HG02798 (cell line): ENCODE measurements around the gene SPATA12.
"Not testable (repeated sequence)": the region's sequence is repeated elsewhere in the genome, so short reads cannot be mapped to it uniquely, and the experiment has no call there.

Experiments used
- ATAC-seq: cut with Tn5 transposase; IDR thresholded peaks from one replicate; pipeline ENCODE4 v1.9.1; 2021; ENCODE audit warnings: mild to moderate bottlenecking; ENCODE audit not compliant: unreplicated experiment, poor library complexity

Gene SPATA12

DNA sequence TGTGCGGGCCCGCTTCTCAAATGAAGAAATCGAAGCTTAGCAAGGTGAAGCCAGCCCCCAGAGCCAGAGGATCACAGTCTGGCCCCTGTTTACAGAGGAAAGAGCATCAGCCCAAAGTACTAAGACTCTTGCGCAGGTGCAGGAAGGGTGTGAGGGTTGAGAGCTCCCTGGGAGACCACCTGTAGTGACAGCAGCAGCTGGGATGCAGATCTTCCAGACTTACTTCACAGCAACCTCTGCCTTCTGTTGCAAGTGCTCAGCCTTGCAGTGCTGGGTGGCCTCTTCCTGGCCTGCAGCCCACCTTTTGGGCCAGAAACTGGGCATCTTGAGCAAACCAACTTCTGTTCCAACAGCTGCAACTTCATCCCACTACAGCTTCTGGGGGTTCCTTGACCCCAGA is 19.7 kb downstream of the SPATA12 start:
- ATAC-seq = no peak

DNA sequence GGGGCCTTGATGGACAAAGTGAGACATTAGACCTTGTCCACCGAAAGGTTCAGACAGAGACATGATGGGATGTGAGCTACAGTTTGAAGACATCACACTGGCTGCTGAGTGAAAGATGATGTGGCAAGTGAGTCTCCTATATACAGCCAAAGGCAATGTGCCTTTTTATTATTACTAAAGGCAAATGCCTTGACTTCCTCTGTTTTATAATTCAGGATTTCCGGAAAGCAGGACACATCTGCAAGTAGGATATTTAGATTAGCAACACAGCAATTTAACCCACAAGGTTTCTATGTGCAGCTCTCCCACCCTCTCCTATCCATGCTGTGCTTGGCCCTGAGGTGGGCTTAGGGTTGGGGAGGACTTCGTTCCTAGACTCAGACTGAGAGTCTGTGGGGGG is 20.7 kb downstream of the SPATA12 start:
- ATAC-seq = no peak

- no peak for ATAC-seq
Measured at GRCh38 chr3:57082481-57082880, 22.0 kb downstream of the SPATA12 start.

- not testable (repeated sequence) for ATAC-seq
Measured at GRCh38 chr3:57083266-57083995, 23.0 kb downstream of the SPATA12 start.

DNA sequence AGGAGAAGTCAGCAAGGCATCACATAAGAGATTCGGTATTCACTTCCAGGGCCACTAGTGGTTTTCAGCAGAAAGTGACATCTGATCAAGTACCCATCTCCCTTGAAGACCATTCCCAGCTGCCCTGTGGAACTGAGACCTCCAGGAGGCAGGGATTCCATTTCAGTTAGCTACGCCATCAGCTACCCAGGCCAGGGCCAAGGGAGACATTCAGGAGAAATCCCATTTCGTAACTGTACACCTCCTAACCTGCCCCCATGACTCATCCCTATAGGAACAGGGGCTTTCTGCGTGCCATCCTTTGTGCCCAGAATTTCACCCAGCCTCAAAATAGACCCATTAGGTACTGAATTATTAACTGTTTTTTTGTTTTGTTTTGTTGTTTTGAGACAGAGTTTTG is 24.7 kb downstream of the SPATA12 start:
- no peak for ATAC-seq

DNA sequence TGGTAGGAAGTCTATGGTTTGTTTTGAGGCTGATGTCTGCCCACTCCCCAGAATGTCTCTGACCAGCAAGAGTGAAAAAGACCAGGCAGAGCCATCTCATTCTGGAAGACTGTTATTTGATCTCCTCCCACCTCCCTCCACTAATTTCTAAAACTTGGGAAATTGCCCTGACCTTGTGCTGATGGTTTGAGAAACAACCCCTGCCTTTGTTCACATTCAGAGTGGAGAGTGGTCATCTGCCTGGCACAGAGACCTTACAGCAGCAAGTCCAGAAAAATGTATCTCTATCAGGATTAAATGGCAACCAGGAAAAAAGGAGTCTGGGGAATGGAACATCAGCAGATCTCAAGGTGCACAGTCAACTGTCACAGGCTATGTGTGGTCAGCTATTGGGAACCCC is 25.7 kb downstream of the SPATA12 start:
- ATAC-seq = no peak

DNA sequence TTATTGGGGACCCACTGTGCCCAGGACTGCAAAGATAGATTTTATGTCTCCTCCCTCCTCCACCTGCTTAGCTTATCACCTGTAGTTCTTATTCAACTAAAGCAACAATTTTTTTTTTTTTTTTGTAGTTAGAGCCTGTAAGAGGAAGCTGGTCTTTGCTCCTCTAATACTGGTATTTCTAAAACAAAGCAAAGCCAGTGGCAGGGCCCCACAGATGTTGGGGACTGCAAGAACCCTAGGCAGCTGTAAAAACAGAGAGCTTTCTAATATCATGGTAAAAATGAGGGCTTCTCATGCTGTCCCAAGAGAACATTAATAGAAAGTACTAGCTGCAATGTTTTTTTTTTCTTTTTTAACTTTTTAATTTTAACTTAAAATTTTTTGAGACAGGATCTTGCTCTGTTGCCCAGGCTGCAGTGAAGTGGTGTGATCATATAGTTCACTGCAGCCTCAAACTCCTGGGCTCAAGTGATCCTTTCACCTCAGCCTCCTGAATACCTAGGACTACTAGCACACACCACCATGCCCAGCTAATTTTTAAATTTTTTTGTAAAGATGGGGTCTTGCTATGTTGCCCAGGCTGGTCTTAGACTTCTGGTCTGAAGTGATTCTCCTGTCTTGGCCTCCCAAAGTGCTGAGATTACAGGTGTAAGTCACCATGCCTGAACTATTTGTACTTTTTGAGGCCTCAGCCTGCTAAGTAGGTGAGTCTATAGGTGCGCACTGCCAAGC is 27.1 kb downstream of the SPATA12 start:
- no peak for ATAC-seq

DNA sequence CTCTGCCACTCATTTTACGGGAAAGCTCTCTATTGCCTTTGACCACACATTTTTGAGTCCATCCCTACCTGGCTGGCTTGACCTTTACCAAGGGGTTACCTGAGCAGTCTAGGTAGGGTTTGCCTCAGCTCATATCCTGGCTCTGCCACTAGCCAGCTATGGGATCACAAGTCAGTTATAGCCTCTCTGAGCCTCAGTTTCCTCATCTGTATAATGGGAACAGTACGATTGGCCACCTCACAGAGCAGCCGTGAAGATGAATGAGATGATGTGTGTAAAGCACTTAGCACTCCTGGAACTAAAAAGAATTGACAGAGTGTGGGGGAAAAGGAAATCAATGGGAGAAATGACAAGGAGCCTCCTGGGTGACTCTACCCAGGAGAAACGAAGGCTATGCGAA is 28.0 kb downstream of the SPATA12 start:
- ATAC-seq = no peak

- no peak for ATAC-seq
Measured at GRCh38 chr3:57089043-57089442, 28.6 kb downstream of the SPATA12 start.

DNA sequence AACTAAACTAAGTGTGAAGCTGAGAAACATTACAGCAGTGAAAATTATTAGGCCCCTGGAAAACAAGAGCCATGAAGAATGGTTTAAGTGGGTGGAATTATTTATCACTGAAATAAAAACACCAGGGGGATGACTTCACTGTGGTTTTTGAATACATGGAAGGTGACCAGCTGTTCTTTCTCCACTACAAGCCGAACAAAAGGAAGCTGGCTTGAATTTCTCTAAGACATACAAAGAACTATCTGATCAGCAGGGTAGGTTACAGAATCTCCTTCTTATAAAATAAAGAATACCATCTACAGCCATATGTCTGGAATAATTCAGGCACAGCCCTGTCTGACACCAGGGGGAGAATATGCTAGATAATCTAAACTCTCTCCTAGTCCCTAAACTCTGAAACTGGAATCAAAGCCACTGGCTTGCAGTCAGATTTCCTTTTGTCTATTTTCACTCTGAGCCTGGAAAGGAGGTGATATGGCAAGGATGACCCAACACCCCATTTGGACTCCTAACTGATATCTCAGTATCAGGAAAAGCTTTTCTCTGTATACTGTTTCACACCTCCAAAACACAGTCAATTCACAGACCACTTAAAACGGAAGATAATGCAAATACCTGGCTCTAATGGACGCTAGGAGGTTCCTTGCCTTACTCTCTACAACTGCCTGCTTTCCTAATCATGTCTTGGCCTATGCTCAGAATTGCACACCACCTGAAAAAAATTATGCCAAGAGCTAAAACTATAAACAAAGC is 31.2 kb downstream of the SPATA12 start:
- ATAC-seq = no peak

- ATAC-seq = no peak
Measured at GRCh38 chr3:57093489-57093888, 33.0 kb downstream of the SPATA12 start.

GRCh38 chr3:57093971-57094535 is 33.6 kb downstream of the SPATA12 start:
- no peak for ATAC-seq

- no peak for ATAC-seq
Measured at GRCh38 chr3:57094575-57094974, 34.1 kb downstream of the SPATA12 start.

DNA sequence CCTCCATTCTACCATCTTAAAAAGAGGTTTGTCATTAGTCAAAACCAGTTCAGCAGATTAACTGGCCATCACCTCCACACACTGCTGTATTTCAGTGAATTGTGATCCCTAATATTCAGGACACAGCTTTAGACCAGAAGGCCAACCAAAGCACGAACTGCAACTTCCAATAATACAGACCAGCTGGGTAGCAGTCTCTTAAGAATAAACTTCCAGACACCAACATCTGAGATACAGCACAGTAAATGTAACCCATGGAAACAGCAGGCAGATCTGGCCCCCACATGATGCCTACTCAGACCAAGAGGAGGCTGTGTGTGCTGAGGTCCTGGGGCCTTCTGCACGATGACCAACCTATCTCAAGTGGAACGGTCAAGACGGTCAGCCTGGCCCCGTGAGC is 34.9 kb downstream of the SPATA12 start:
- ATAC-seq = no peak

DNA sequence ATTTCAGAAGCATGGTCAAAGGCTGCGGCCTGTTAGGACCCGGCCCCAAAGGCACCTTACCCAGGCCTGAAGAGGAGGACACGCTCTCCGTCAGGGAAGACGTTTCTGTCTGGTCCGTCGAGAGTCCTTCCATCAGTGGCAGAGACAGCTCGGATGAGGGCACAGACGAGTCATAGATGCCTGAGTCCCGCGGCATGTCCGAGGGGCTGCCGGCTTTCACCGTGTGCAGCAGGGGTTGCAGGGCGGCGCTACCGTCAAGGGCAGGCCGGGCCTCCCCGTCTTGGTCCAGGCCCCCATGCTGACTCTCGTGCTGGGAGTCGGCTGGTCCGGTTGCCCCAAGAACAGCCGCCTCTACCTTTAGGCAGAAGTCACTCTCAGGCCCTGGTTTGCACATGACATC is 37.1 kb downstream of the SPATA12 start:
- no peak for ATAC-seq

DNA sequence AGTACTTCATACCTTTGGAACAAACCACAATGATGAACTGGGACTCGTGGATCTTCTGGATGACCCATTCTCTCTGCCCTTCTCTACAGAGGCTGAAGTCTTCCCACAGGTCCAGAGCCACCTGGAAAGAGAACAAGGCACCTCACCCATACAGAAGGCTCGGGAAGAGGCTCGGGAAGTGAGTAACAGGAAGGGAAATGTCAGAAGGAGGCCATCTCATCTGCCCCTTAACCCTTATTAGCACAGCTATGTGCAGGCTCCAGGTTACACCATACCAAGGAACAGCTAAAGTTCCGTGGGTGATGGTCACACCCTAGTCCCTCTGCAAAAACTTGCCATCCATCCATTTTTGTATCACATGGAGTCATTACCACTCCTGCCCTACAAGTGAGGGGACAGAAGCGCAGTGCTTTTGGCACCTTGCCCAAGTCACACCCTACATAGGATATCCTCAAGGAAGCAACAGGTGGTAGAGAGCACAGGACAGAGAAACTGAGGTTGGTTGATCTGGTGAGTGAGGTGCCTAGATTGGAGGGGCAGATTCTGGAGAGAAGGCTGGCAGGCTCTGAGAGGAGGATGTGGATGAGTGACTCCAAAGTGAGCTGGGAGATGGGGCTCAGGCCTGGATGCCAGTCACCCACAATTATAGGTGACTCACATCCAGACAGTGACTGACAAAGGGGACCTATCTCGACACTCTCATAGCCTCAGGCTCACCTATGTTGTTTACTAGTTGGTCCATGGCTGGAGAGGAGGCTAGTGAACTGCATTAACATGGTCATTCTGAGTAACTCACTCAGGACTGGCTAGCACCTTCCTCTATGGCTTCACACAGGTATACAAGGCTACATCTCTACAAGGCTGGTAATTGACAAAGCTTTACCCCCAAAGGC is 38.2 kb downstream of the SPATA12 start:
- ATAC-seq = no peak

- ATAC-seq = peak; percentile 68
Measured at GRCh38 chr3:57100046-57100695, 39.7 kb downstream of the SPATA12 start.

- no peak for ATAC-seq
Measured at GRCh38 chr3:57105585-57105984, 45.1 kb downstream of the SPATA12 start.

DNA sequence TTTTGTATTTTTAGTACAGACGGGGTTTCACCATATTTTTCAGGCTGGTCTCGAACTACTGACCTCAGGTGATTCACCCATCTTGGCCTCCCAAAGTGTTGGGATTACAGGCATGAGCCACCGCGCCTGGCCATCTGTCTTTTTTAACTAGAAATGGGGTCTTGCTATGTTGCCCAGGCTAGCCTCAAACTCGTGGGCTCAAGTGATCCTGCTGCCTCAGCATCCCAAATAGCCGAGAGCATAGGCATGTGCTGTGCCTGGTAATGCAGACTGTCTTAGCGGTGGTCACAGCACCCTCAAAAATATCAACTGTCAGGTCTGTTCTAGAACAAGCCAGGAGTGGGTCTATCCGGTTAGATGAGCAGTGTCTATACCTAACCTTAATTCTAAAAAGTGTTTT is 48.2 kb downstream of the SPATA12 start:
- ATAC-seq = no peak
